ENCODE measurements around the gene FAIM. TPM values are rescaled to one million over a fixed set of nuclear protein-coding genes. Genes with fewer than 3 reads are reported as not detected.
"Not testable (repeated sequence)": the region's sequence is repeated elsewhere in the genome, so short reads cannot be mapped to it uniquely, and the experiment has no call there.

The FAIM gene
- total RNA-seq, 1 experiment from 2014 or later: 6.4 TPM

GRCh38 chr3:138678874-138679392 is 70.4 kb downstream of the FAIM start:
- POLR2A ChIA-PET: no interaction called here
- Mint-ChIP-seq H3K9me3 (peaks cover 20% of the 10 kb centered on the region), H3K4me3 (no peak overlapping the region), H3K27me3 (ENCODE audit: low read depth) (no peaks in the 10 kb centered on the region), H3K4me1 (peaks cover 4% of the 10 kb centered on the region), H3K36me3 (peaks cover 45% of the 10 kb centered on the region), H3K27ac (no peak overlapping the region)
- DNase-seq (ENCODE audit: low spot score) (no peak), ATAC-seq (no peak)
- TF ChIP-seq IRF2 (CRISPR knock-in tag; IDR thresholded peaks at IDR 0.05; ENCODE audit: borderline replicate concordance, low read depth) (no peak), ATF2 (CRISPR knock-in tag; IDR thresholded peaks at IDR 0.05; ENCODE audit: borderline replicate concordance, low read depth) (no peak)
- CTCF ChIA-PET: interaction anchor here (0.9 to 2.4 kb wide), 4 partner anchors 9 to 245 kb away, joined by 3 to 13 read pairs (median 4); no protein-coding TSS in a partner anchor

- H3K36me3 Mint-ChIP-seq: peaks cover 27% of the 10 kb centered on the region
- POLR2A ChIA-PET; H3K9me3 Mint-ChIP-seq; H3K27ac Mint-ChIP-seq; DNase-seq (ENCODE audit: low spot score); H3K4me1 Mint-ChIP-seq; H3K27me3 Mint-ChIP-seq (ENCODE audit: low read depth); H3K4me3 Mint-ChIP-seq; CTCF ChIA-PET; ATAC-seq: not testable (repeated sequence)
These were observed 72.4 kb downstream of the FAIM start for GRCh38 chr3:138680974-138681373.

GRCh38 chr3:138681463-138682220 is 73.1 kb downstream of the FAIM start:
- no peak for DNase-seq (ENCODE audit: low spot score)
- ChIA-PET CTCF (interaction anchor here (0.9 kb wide), 1 partner anchor 87 kb away, joined by 3 read pairs; no protein-coding TSS in a partner anchor), POLR2A (no interaction called here)
- no peak overlapping the region for H3K4me3 Mint-ChIP-seq
- no peaks in the 10 kb centered on the region for H3K27me3 Mint-ChIP-seq (ENCODE audit: low read depth)
- no peak for ATAC-seq
- H3K9me3 Mint-ChIP-seq: 0 out of 2 replicates have a peak, but pooled peaks cover 2% of the 10 kb centered on the region
- peaks cover 23% of the 10 kb centered on the region for H3K36me3 Mint-ChIP-seq
- TF ChIP-seq ZNF232 (CRISPR knock-in tag; IDR thresholded peaks at IDR 0.05): no peak
- TF ChIP-seq ZNF317 (CRISPR knock-in tag; IDR thresholded peaks at IDR 0.05; ENCODE audit: borderline replicate concordance, low read depth): no peak
- no peak for TF ChIP-seq ZNF512 (CRISPR knock-in tag; IDR thresholded peaks at IDR 0.05; ENCODE audit: borderline replicate concordance)
- TF ChIP-seq ATF3 (CRISPR knock-in tag; conservative IDR thresholded peaks at IDR 0.05): no peak
- TF ChIP-seq ATF6 (CRISPR knock-in tag; IDR thresholded peaks at IDR 0.05): no peak
- TF ChIP-seq GRHL2 (CRISPR knock-in tag; IDR thresholded peaks at IDR 0.05; ENCODE audit: insufficient replicate concordance, severe bottlenecking): no peak
- TF ChIP-seq GTF2I (CRISPR knock-in tag; conservative IDR thresholded peaks at IDR 0.05): no peak
- TF ChIP-seq STAT6 (CRISPR knock-in tag; conservative IDR thresholded peaks at IDR 0.05; ENCODE audit: low read depth): no peak
- H3K4me1 Mint-ChIP-seq: no peaks in the 10 kb centered on the region
- H3K27ac Mint-ChIP-seq: no peak overlapping the region

All from WTC11 (cell line).